HCT116 (cell line): ENCODE measurements around the gene XRN1.

Experiments used
- EZH2 ChIP-seq: fragments of 200-600 bp; sonication (generic); IDR thresholded peaks from 2 replicates; pipeline ENCODE4 v1.6.1; 2017; ENCODE audit warnings: antibody characterized with exemption, mixed run types
- EZH2phosphoT487 ChIP-seq: fragments of 200-600 bp; IDR thresholded peaks from 2 replicates; pipeline ENCODE4 v1.6.1; 2018; ENCODE audit warnings: antibody characterized with exemption, borderline replicate concordance
- POLR2A ChIP-seq: IDR thresholded peaks from 2 replicates; pipeline ENCODE4 v1.7.0; 2011; ENCODE audit warnings: borderline replicate concordance; ENCODE audit not compliant: insufficient read depth, insufficient read length; ENCODE audit errors: extremely low read depth
- POLR2AphosphoS5 ChIP-seq: IDR thresholded peaks from 2 replicates; pipeline ENCODE4 v1.6.1; 2011; ENCODE audit warnings: mild to moderate bottlenecking, low read depth, low read length, moderate library complexity
- TF ChIP-seq, protein P1 (sequence below), 3 experiments: fragments of 200-600 bp in 1 of 3; sonication (generic) in 1 of 3; IDR thresholded peaks in 2 of 3; conservative IDR thresholded peaks in 1 of 3; 2 replicates each; pipeline ENCODE4 v1.5.1; 2012 to 2017; ENCODE audit warnings: low read depth in 2 of 3, low read length in 2 of 3, antibody characterized with exemption in 1 of 3, borderline replicate concordance in 1 of 3, control low read depth in 1 of 3, mild to moderate bottlenecking in 1 of 3, mixed read lengths in 1 of 3, mixed run types in 1 of 3, moderate library complexity in 1 of 3; ENCODE audit not compliant: insufficient read depth in 1 of 3

DNA sequence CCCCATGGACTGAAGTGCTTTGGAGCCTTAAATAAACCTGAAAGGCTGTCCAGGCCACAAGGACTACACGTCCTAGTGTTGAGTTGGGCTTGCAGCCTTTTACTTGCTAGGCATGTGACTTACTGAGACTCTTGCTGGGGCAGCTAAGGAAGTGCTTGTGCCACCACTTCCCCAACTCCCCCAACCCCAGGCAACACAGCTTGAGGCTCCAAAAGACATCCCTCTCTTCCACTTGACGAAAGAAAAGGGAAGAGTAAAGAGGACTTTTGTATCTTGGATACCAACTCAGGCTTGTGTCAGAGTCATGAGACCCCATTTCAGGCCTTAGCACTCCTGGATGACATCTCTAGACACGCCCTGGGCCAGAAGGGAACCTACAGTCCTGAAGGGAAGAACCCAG lies 109.8 kb downstream of the XRN1 start:
- TF ChIP-seq, protein P1, sequence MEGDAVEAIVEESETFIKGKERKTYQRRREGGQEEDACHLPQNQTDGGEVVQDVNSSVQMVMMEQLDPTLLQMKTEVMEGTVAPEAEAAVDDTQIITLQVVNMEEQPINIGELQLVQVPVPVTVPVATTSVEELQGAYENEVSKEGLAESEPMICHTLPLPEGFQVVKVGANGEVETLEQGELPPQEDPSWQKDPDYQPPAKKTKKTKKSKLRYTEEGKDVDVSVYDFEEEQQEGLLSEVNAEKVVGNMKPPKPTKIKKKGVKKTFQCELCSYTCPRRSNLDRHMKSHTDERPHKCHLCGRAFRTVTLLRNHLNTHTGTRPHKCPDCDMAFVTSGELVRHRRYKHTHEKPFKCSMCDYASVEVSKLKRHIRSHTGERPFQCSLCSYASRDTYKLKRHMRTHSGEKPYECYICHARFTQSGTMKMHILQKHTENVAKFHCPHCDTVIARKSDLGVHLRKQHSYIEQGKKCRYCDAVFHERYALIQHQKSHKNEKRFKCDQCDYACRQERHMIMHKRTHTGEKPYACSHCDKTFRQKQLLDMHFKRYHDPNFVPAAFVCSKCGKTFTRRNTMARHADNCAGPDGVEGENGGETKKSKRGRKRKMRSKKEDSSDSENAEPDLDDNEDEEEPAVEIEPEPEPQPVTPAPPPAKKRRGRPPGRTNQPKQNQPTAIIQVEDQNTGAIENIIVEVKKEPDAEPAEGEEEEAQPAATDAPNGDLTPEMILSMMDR (IDR thresholded peaks at IDR 0.05 in 2 of 3, conservative IDR thresholded peaks at IDR 0.05 in 1 of 3; ENCODE audit: borderline replicate concordance in 1 of 3, insufficient read depth in 1 of 3, low read depth in 2 of 3, low read length in 2 of 3) = no peak
- TF ChIP-seq POLR2A (no peak), EZH2 (no peak), POLR2AphosphoS5 (no peak), EZH2phosphoT487 (no peak)
